ENCODE measurements around the gene NT5DC4. TPM values are rescaled to one million over a fixed set of nuclear protein-coding genes. Genes with fewer than 3 reads are reported as not detected.
A peak's percentile ranks its signal among the peaks of the same experiment; 100 is the strongest.

Gene NT5DC4
- total RNA-seq (under 1 TPM in 2 of 9 donors, not detected in 7; 0.22 to 0.24 TPM), polyA plus RNA-seq (under 1 TPM in 1 of 3 donors, not detected in 2; 0.56 TPM)
- long read RNA-seq, donor 1, partial matches to known transcripts = 6 of 6 reads
- long read RNA-seq, donor 1, other reads (novel, unspliced or antisense) = 0 of 6 reads
- long read RNA-seq, donor 2 = 0 reads
- long read RNA-seq, donor 3 = 0 reads
- long read RNA-seq, donor 4 = 0 reads
- long read RNA-seq, donor 5 = 0 reads
- long read RNA-seq, donor 6, partial matches to known transcripts = 0 of 1 reads
- long read RNA-seq, donor 6, other reads (novel, unspliced or antisense) = 1 of 1 reads
- long read RNA-seq, donor 7 = 0 reads
- long read RNA-seq, donor 8 = 0 reads
- long read RNA-seq, donor 9 = 0 reads
- long read RNA-seq, donor 10 = 0 reads

GRCh38 chr2:112720785-112721184, at the start of gene NT5DC4:
NT5DC4 (plus strand) TSS chr2:112721020; CDS start chr2:112721080, 60 bp downstream.
- Histone ChIP-seq H3K27ac (no peak within 1 kb of the TSS), H3K27me3 (no peaks in the 10 kb centered on the region), H3K9me3 (replicated peaks in 1 of 3) (no peaks in the 10 kb centered on the region), H3K36me3 (replicated peaks in 1 of 2) (no peaks in the 10 kb centered on the region), H3K4me3 (no peak within 1 kb of the TSS), H3K4me1 (replicated peaks in 1 of 2) (no peaks in the 10 kb centered on the region)
- intact Hi-C loops (cut with DNase I) = loop anchor here in 1 of 2 donors (10.0 kb wide), 1 partner anchor 96 kb away; no protein-coding TSS in a partner anchor
- TF ChIP-seq POLR2A (IDR thresholded peaks at IDR 0.05) = no peak
- no peak for DNase-seq
- WGBS, 4 donors = 74 to 95% (median 87%) methylated on average over 2 to 6 of the region's 6 CpGs

GRCh38 chr2:112671801-112672200, 49.0 kb upstream of the NT5DC4 start:
- no peak for DNase-seq
- TF ChIP-seq POLR2A (IDR thresholded peaks at IDR 0.05) = no peak
- no peak for TF ChIP-seq CTCF (IDR thresholded peaks at IDR 0.05)
- no peak overlapping the region for H3K4me3 ChIP-seq
- H3K4me1 ChIP-seq (replicated peaks in 1 of 2) = no peaks in the 10 kb centered on the region
- H3K27me3 ChIP-seq = no peaks in the 10 kb centered on the region
- no peaks in the 10 kb centered on the region for H3K9me3 ChIP-seq (replicated peaks in 1 of 3)
- intact Hi-C loops (cut with DNase I) = no loop called here
- 79 to 84% (median 80%) methylated on average over 2 of the region's 2 CpGs for WGBS, 4 donors
- no peak overlapping the region for H3K27ac ChIP-seq
- no peaks in the 10 kb centered on the region for H3K36me3 ChIP-seq (replicated peaks in 1 of 2)

GRCh38 chr2:112673008-112673407, 47.8 kb upstream of the NT5DC4 start:
- TF ChIP-seq POLR2A (IDR thresholded peaks at IDR 0.05) (no peak), CTCF (IDR thresholded peaks at IDR 0.05) (no peak)
- no peak overlapping the region for H3K27ac ChIP-seq
- H3K4me3 ChIP-seq = no peak overlapping the region
- H3K9me3 ChIP-seq (replicated peaks in 1 of 3) = no peaks in the 10 kb centered on the region
- no peaks in the 10 kb centered on the region for H3K4me1 ChIP-seq (replicated peaks in 1 of 2)
- H3K36me3 ChIP-seq (replicated peaks in 1 of 2) = no peaks in the 10 kb centered on the region
- no peaks in the 10 kb centered on the region for H3K27me3 ChIP-seq
- DNase-seq = no peak
- WGBS, 4 donors = 86 to 96% (median 89%) methylated on average over 1 of the region's 1 CpG
- intact Hi-C loops (cut with DNase I) = no loop called here

- no peaks in the 10 kb centered on the region for H3K4me1 ChIP-seq (replicated peaks in 1 of 2)
- no peaks in the 10 kb centered on the region for H3K36me3 ChIP-seq (replicated peaks in 1 of 2)
- TF ChIP-seq POLR2A (IDR thresholded peaks at IDR 0.05) (no peak), CTCF (IDR thresholded peaks at IDR 0.05) (no peak)
- H3K27ac ChIP-seq = no peak overlapping the region
- DNase-seq = peak; percentile 48 to 87 (median 73)
- no peaks in the 10 kb centered on the region for H3K27me3 ChIP-seq
- H3K4me3 ChIP-seq = no peak overlapping the region
- H3K9me3 ChIP-seq (replicated peaks in 1 of 3) = no peaks in the 10 kb centered on the region
- 55 to 63% (median 58%) methylated on average over 12 of the region's 12 CpGs for WGBS, 4 donors
- intact Hi-C loops (cut with DNase I) = no loop called here
These were observed 46.6 kb upstream of the NT5DC4 start for GRCh38 chr2:112674229-112674628.

GRCh38 chr2:112679484-112679883, 41.3 kb upstream of the NT5DC4 start:
- DNase-seq = peak in 2 of 7 donors; percentile 32 to 56
- Histone ChIP-seq H3K36me3 (replicated peaks in 1 of 2) (no peaks in the 10 kb centered on the region), H3K27ac (no peak overlapping the region), H3K4me3 (no peak overlapping the region), H3K4me1 (replicated peaks in 1 of 2) (no peaks in the 10 kb centered on the region), H3K27me3 (no peaks in the 10 kb centered on the region), H3K9me3 (replicated peaks in 1 of 3) (no peaks in the 10 kb centered on the region)
- WGBS, 4 donors = 34 to 42% (median 38%) methylated on average over 3 of the region's 3 CpGs
- intact Hi-C loops (cut with DNase I) = no loop called here
- TF ChIP-seq CTCF (IDR thresholded peaks at IDR 0.05) (no peak), POLR2A (IDR thresholded peaks at IDR 0.05) (no peak)
